ENCODE results near the gene OR10AD1.

GRCh38 chr12:48180857-48181495 is 22.1 kb downstream of the OR10AD1 start:
- TF ChIP-seq EZH2 (IDR thresholded peaks at IDR 0.05; ENCODE audit: borderline replicate concordance, low read length): no peak
- TF ChIP-seq, protein P1, sequence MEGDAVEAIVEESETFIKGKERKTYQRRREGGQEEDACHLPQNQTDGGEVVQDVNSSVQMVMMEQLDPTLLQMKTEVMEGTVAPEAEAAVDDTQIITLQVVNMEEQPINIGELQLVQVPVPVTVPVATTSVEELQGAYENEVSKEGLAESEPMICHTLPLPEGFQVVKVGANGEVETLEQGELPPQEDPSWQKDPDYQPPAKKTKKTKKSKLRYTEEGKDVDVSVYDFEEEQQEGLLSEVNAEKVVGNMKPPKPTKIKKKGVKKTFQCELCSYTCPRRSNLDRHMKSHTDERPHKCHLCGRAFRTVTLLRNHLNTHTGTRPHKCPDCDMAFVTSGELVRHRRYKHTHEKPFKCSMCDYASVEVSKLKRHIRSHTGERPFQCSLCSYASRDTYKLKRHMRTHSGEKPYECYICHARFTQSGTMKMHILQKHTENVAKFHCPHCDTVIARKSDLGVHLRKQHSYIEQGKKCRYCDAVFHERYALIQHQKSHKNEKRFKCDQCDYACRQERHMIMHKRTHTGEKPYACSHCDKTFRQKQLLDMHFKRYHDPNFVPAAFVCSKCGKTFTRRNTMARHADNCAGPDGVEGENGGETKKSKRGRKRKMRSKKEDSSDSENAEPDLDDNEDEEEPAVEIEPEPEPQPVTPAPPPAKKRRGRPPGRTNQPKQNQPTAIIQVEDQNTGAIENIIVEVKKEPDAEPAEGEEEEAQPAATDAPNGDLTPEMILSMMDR (IDR thresholded peaks at IDR 0.05; ENCODE audit: low read length): no peak

Measured in OCI-LY1 (cell line).